Measurements from ENCODE around the gene SHISAL2A. TPM values are rescaled to one million over a fixed set of nuclear protein-coding genes. Genes with fewer than 3 reads are reported as not detected.

Gene SHISAL2A
- total and polyA plus RNA-seq, 2 of the 8 experiments (the other 6 are each of a cell fraction or from before 2014, with no cell fraction given) = 0.74 to 2.1 TPM

GRCh38 chr1:52695627-52696026 is 62.7 kb downstream of the SHISAL2A start:
- Histone ChIP-seq H3K79me1 (ENCODE audit: low read depth, low read length) (peaks cover 14% of the 10 kb centered on the region), H3K18ac (ENCODE audit: extremely low read depth, low read length) (no peak overlapping the region), H4K8ac (ENCODE audit: extremely low read depth, insufficient read depth, low read length) (no peak overlapping the region), H2AFZ (ENCODE audit: low read length) (no peak overlapping the region), H3K4ac (replicated peaks; ENCODE audit: insufficient read length, low read depth, low read length) (no peak overlapping the region), H3K79me2 (ENCODE audit: control insufficient read depth in 1 of 2, insufficient read depth in 2 of 2, low read length in 2 of 2) (peaks cover 16 to 51% of the 10 kb centered on the region in 2 experiments), H3K4me2 (ENCODE audit: insufficient read depth in 1 of 2, low read depth in 2 of 2, low read length in 2 of 2) (peak overlapping the region; percentile 3 to 20; a peak in 3 of 4 replicates), H2AK5ac (ENCODE audit: low read depth, low read length) (no peak overlapping the region), H3K4me3 (ENCODE audit: extremely low read depth in 1 of 4, insufficient read depth in 2 of 4, low read depth in 3 of 4, low read length in 4 of 4) (no peak overlapping the region), H4K20me1 (replicated peaks in 1 of 2; ENCODE audit: control insufficient read depth in 1 of 2, insufficient read depth in 2 of 2, low read length in 2 of 2) (peaks cover 1 to 7% of the 10 kb centered on the region in 2 experiments), H4K5ac (ENCODE audit: insufficient read length, low read depth, low read length) (no peak overlapping the region), H3K9me3 (ENCODE audit: insufficient read depth in 2 of 2, low read depth in 1 of 2, low read length in 1 of 2) (no peaks in the 10 kb centered on the region), H3K27me3 (replicated peaks in 1 of 4; ENCODE audit: control insufficient read depth in 3 of 4, extremely low read depth in 1 of 4, insufficient read depth in 3 of 4, low read length in 3 of 4) (no peaks in the 10 kb centered on the region), H3K4me1 (replicated peaks in 1 of 4; ENCODE audit: control insufficient read depth in 3 of 4, insufficient read depth in 4 of 4, low read length in 3 of 4) (peaks cover 4 to 9% (median 7%) of the 10 kb centered on the region in 4 experiments; a peak in 5 of 7 replicates), H2BK20ac (ENCODE audit: low read length) (no peak overlapping the region), H3K23me2 (ENCODE audit: low read depth, low read length) (peaks cover 6% of the 10 kb centered on the region), H3K9ac (replicated peaks in 1 of 4; ENCODE audit: extremely low read depth in 1 of 4, low read depth in 3 of 4, low read length in 3 of 4) (no peak overlapping the region), H4K91ac (replicated peaks; ENCODE audit: insufficient read length, low read length) (no peak overlapping the region), H2BK5ac (ENCODE audit: low read depth, low read length) (no peak overlapping the region), H2BK120ac (replicated peaks; ENCODE audit: low read depth, low read length) (no peak overlapping the region), H3K23ac (ENCODE audit: insufficient read length) (no peak overlapping the region), H3K36me3 (ENCODE audit: control insufficient read depth in 2 of 4, insufficient read depth in 4 of 4, low read length in 3 of 4) (peaks cover 6 to 32% (median 17%) of the 10 kb centered on the region in 4 experiments), H2BK12ac (ENCODE audit: low read depth, low read length) (no peak overlapping the region), H3K27ac (ENCODE audit: low read depth, low read length) (no peak overlapping the region), H3K56ac (replicated peaks; ENCODE audit: insufficient read length, low read depth, low read length) (no peak overlapping the region), H3K14ac (ENCODE audit: insufficient read length) (no peak overlapping the region), H2BK15ac (ENCODE audit: low read length) (no peak overlapping the region)
- ChIA-PET POLR2A (ENCODE audit: partially characterized antibody) (interaction anchor here (0.9 kb wide), 1 partner anchor 8 kb away, joined by 3 read pairs; no protein-coding TSS in a partner anchor), CTCF (ENCODE audit: partially characterized antibody) (interaction anchor here (2.7 kb wide), 1 partner anchor 9 kb away, joined by 14 read pairs; no protein-coding TSS in a partner anchor)
- WGBS, 2 experiments (ENCODE audit: extremely low coverage in 1 of 2, insufficient coverage in 1 of 2, insufficient read length in 1 of 2, insufficient replicate concordance in 2 of 2, low coverage in 1 of 2, low lambda C conversion rate in 2 of 2, missing lambda C conversion rate in 1 of 2) = 88% methylated on average over 7 of the region's 7 CpGs; no CpG with 5 or more reads in 1 of the 2 experiments
- no peak for DNase-seq (ENCODE audit: low read depth in 1 of 2, low spot score in 2 of 2)
- no peak for FAIRE-seq
- TF ChIP-seq USF2 (IDR thresholded peaks at IDR 0.05; ENCODE audit: low read length) (no peak), E2F6 (IDR thresholded peaks at IDR 0.05) (no peak), CTBP2 (IDR thresholded peaks at IDR 0.05; ENCODE audit: borderline replicate concordance, insufficient read depth, insufficient read length, low read length) (no peak), EZH2 (IDR thresholded peaks at IDR 0.05; ENCODE audit: low read depth, low read length, severe bottlenecking) (no peak), PHF8 (conservative IDR thresholded peaks at IDR 0.05; ENCODE audit: low read depth, low read length) (no peak), POLR2A (IDR thresholded peaks at IDR 0.05; ENCODE audit: control extremely low read depth in 1 of 2, low read depth in 2 of 2, low read length in 2 of 2) (no peak), RFX5 (IDR thresholded peaks at IDR 0.05; ENCODE audit: borderline replicate concordance, low read depth, low read length) (no peak), MAX (IDR thresholded peaks at IDR 0.05) (no peak), RXRA (IDR thresholded peaks at IDR 0.05; ENCODE audit: insufficient read depth, low read depth, low read length) (no peak), TBP (IDR thresholded peaks at IDR 0.05; ENCODE audit: low read depth, low read length) (no peak), ZNF274 (IDR thresholded peaks at IDR 0.05; ENCODE audit: borderline replicate concordance, extremely low read depth, low read length) (no peak)

All from H1 (cell line).